Right lobe of liver (tissue), 6 donors: ENCODE data around the gene SF1. TPM values are rescaled to one million over a fixed set of nuclear protein-coding genes. Genes with fewer than 3 reads are reported as not detected.

Experiments used
- ATAC-seq, 4 donors: fragments of 200-7000 bp; cut with Tn5 transposase; one replicate each; pipeline ENCODE4 v1.9.1; 2020; ENCODE audit warnings: mild to moderate bottlenecking in 4 of 4, moderate library complexity in 4 of 4
- DNase-seq, 3 donors: peaks; one replicate each; pipeline ENCODE4 v3.0.0-alpha.2; 2020
- H3K27ac ChIP-seq, 3 donors: fragments of 200-600 bp; one replicate each; pipeline ENCODE4 v1.8.0; 2022
- H3K27me3 ChIP-seq, 2 donors: fragments of 200-600 bp; one replicate each; pipeline ENCODE4 v1.8.0; 2022
- H3K36me3 ChIP-seq, 4 donors: fragments of 200-600 bp; sonication (generic) in 1 of 4; one replicate each; pipeline versions ENCODE4 v1.5.1 to v1.8.0; 2017 to 2022; ENCODE audit warnings: control low read depth in 1 of 4
- H3K4me1 ChIP-seq, 4 donors: fragments of 200-600 bp; sonication (generic) in 1 of 4; one replicate each; pipeline versions ENCODE4 v1.5.1 to v1.8.0; 2017 to 2022; ENCODE audit warnings: control low read depth in 1 of 4
- H3K4me3 ChIP-seq, 3 donors: fragments of 200-600 bp; one replicate each; pipeline ENCODE4 v1.8.0; 2022
- H3K9me3 ChIP-seq, 4 donors: fragments of 200-600 bp; sonication (generic) in 1 of 4; one replicate each; pipeline versions ENCODE4 v1.5.1 to v1.8.0; 2017 to 2022; ENCODE audit warnings: control low read depth in 1 of 4
- POLR2A ChIP-seq: fragments of 450-650 bp; IDR thresholded peaks from one replicate; pipeline ENCODE4 v1.6.1; 2017; ENCODE audit warnings: antibody characterized with exemption, mild to moderate bottlenecking
- WGBS: methylation state at CpG from one replicate; pipeline ENCODE4 v1.1.6; 2018; ENCODE audit warnings: low coverage, low lambda C conversion rate; ENCODE audit not compliant: insufficient coverage; ENCODE audit errors: missing lambda C conversion rate; 5-methylcytosine and 5-hydroxymethylcytosine counted together
- intact Hi-C, 2 donors: fragments of 100-400 bp; cut with DNase I; formaldehyde crosslinking; loops; one replicate each; pipeline versions ENCODE4 v1.11.2 to v1.14.1; 2022
- total RNA-seq, 6 experiments: library from RNA; depleted of rRNA in 2 of 6; stranded (reverse); fragments of >200 nt in 2 of 6; fragmentation: NEBNext Ultra II Directional in 3 of 6; extraction: Animal tissue kit (Norgen Biotek cat#: 25700) in 3 of 6; gene quantifications; one replicate each; pipeline versions ENCODE4 v1.1.0 to v1.2.4, GENCODE V29; 2016 to 2023
- TF ChIP-seq, protein P1 (sequence below), 4 donors: fragments of 200-600 bp in 3 of 4; fragments of 450-650 bp in 1 of 4; IDR thresholded peaks; one replicate each; pipeline versions ENCODE4 v1.5.1 to v1.8.0; 2016 to 2022; ENCODE audit warnings: antibody characterized with exemption in 4 of 4, mild to moderate bottlenecking in 2 of 4
- donor health status: DM: no; HTN: yes; CAD: no.
- donor health status: DM: no; HTN: no; CAD: no.
- donor health status: DM: no; HTN: no; CAD: no.
- donor health status: DM: no; HTN: yes; CAD: no.
- donor health status: DM: no; HTN: yes; CAD: no.

Gene SF1
- total RNA-seq, 6 experiments from 2014 or later = 92.7 to 164 (median 141) TPM

DNA sequence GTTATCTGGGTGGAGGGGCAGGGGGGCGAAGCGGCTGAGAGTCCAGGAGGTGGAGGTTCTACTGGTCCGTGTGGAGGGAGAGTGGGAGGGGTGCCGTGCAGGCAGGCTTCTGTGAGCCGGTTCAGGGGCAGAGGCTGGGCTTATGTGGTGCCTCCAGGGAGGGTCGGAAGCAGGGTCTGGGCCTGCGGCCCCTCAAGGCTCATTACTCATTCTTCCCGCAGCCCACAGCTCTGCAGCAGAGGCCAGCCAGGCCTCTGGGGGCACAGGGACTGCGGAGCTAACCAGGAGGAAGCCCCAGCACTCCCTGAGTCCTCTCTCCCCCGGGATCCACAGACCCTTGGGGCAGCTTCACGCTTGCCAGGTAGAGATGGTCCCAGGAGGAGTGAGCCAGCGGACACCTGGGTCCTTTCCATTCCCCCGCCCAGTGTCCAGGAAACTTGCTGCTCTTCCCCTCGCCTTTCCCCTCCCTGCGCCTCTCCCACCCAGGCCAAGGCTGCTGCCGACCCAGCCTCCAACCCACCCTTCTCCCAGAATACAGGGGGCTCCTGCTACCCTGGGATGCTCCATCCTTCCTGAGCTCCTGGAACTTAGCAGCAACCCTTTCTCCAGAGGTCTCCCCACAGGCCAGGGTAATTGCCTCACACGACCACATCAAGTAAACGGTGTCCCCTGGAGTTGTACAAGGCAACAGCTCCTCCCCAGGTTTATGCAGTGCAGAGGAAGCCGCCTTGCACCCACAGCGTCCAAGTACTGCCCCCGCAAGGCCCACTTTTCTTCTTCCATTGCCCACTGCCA is 61.7 kb downstream of the SF1 start:
- H3K27ac ChIP-seq = no peak overlapping the region
- TF ChIP-seq, protein P1, sequence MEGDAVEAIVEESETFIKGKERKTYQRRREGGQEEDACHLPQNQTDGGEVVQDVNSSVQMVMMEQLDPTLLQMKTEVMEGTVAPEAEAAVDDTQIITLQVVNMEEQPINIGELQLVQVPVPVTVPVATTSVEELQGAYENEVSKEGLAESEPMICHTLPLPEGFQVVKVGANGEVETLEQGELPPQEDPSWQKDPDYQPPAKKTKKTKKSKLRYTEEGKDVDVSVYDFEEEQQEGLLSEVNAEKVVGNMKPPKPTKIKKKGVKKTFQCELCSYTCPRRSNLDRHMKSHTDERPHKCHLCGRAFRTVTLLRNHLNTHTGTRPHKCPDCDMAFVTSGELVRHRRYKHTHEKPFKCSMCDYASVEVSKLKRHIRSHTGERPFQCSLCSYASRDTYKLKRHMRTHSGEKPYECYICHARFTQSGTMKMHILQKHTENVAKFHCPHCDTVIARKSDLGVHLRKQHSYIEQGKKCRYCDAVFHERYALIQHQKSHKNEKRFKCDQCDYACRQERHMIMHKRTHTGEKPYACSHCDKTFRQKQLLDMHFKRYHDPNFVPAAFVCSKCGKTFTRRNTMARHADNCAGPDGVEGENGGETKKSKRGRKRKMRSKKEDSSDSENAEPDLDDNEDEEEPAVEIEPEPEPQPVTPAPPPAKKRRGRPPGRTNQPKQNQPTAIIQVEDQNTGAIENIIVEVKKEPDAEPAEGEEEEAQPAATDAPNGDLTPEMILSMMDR (IDR thresholded peaks at IDR 0.05) = no peak
- no peak for TF ChIP-seq POLR2A
- H3K36me3 ChIP-seq = no peaks in the 10 kb centered on the region
- no peaks in the 10 kb centered on the region for H3K4me1 ChIP-seq
- peaks cover 4% of the 10 kb centered on the region in 2 donors for H3K27me3 ChIP-seq
- H3K4me3 ChIP-seq = no peak overlapping the region
- WGBS = 49% methylated on average over 8 of the region's 21 CpGs
- no peaks in the 10 kb centered on the region for H3K9me3 ChIP-seq
- intact Hi-C loops = no loop called here
- ATAC-seq (no peak), DNase-seq (no peak)

DNA sequence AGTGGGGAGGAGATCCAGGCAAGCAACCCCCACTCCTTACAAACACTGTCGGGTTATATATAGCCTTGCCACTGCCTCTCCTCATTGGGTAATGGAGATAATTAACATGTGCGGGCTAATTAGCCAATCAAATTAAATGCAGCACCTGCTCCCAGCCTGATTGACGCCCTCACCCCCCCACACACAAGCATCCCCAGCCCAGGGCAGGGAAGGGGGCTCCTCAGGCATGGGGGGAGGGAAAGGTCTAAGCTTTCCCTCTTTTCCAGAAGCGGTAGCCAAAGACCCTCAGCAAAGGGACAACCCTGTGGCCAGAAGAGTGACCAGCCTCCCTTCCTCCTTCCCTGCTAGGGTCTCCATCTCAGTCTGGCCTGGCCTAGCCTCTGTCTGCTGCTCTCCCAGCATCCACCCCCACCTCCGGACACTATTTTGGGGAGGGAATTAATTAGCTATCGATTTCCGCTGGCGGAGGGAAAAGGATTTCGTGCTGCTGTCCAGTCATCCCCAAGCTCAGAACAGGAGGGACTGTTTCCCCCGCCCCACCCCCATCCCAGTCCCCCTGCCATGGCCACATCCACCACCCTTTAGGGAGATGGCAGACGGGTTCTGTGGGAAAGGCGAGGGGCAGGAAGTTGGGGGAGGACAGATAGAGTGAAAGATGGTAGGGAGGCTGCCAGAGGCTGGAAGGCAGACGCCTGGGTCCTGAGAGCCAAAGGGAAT is 62.4 kb downstream of the SF1 start:
- no peaks in the 10 kb centered on the region for H3K4me1 ChIP-seq
- H3K4me3 ChIP-seq = no peak overlapping the region
- no peak overlapping the region for H3K27ac ChIP-seq
- TF ChIP-seq POLR2A = no peak
- TF ChIP-seq, protein P1 (IDR thresholded peaks at IDR 0.05) = no peak
- intact Hi-C loops = no loop called here
- WGBS = 38% methylated on average over 11 of the region's 13 CpGs
- ATAC-seq (no peak), DNase-seq (no peak)
- no peaks in the 10 kb centered on the region for H3K9me3 ChIP-seq
- H3K27me3 ChIP-seq = peaks cover 6 to 7% of the 10 kb centered on the region in 2 donors
- H3K36me3 ChIP-seq = no peaks in the 10 kb centered on the region

DNA sequence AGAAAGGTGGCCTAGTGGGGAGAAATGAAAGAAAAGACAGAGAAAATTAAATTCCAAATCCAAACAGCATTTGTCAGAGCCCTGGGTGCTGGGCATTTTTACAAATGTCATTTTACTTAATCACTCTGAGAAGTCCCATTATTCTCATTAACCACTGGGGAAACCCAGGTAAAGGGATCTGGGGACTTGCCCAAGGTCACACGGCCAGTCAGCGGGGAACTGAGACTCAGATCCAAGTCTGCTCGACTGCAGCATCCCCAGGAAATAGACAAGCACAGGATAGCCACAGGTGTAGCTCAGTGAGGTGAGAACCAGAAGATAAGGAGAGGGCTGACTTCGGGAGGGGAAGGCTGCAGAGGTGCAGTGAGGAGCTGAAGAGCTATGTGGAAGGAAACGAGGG is 63.2 kb downstream of the SF1 start:
- intact Hi-C loops = no loop called here
- DNase-seq = no peak
- Histone ChIP-seq H3K36me3 (no peaks in the 10 kb centered on the region), H3K27ac (no peak overlapping the region), H3K9me3 (no peaks in the 10 kb centered on the region), H3K4me3 (no peak overlapping the region), H3K4me1 (no peaks in the 10 kb centered on the region), H3K27me3 (peaks cover 6 to 8% of the 10 kb centered on the region in 2 donors)
- no peak for ATAC-seq
- WGBS = 28% methylated on average over 5 of the region's 5 CpGs
- TF ChIP-seq POLR2A = no peak
- TF ChIP-seq, protein P1 (IDR thresholded peaks at IDR 0.05) = no peak

DNA sequence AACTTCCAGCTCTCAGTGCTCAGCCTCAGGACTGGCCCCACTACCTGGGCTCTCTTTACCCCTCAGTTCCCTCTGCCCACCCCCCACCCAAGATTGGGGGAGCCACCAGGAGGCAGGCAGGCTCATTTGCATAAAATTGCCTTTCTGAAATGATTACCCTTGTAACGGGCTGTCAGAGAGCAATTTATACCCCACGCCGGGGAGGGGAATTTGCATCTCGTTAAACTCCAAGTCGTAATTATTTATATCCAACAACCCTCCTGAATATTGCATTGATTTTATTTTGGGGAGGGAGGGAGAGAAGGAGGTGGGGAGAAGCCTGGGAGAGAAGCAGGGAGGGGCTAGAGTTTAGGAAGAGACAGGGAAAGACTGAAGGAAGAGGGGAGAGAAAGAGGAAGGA is 63.7 kb downstream of the SF1 start:
- TF ChIP-seq, protein P1 (IDR thresholded peaks at IDR 0.05) = no peak
- no peak for TF ChIP-seq POLR2A
- DNase-seq (no peak), ATAC-seq (no peak)
- intact Hi-C loops = no loop called here
- H3K4me1 ChIP-seq = no peaks in the 10 kb centered on the region
- H3K27ac ChIP-seq = no peak overlapping the region
- no peak overlapping the region for H3K4me3 ChIP-seq
- H3K9me3 ChIP-seq = no peaks in the 10 kb centered on the region
- peaks cover 6 to 8% of the 10 kb centered on the region in 2 donors for H3K27me3 ChIP-seq
- WGBS = 45% methylated on average over 5 of the region's 5 CpGs
- no peaks in the 10 kb centered on the region for H3K36me3 ChIP-seq

Other genes with a start within 250 kb of the SF1 start
- 1 to 10 TPM in 2 of 6 experiments, under 1 TPM in 2, not detected in 2; 0.11 to 3.9 (median 0.65) TPM for gene SLC22A11, start 222.6 kb downstream of the SF1 start, total RNA-seq
- gene SLC22A12, start 187.3 kb downstream of the SF1 start, total RNA-seq = under 1 TPM in 3 of 6 experiments, not detected in 3; 0.22 to 0.80 (median 0.74) TPM
- 1 to 10 TPM; 1.6 to 7.7 (median 2.3) TPM for gene NRXN2, start 55.3 kb downstream of the SF1 start, total RNA-seq
- gene RASGRP2, start 34.4 kb downstream of the SF1 start, total RNA-seq = 1 to 10 TPM; 1.6 to 8.1 (median 3.2) TPM
- 1 to 10 TPM in 1 of 6 experiments, under 1 TPM in 5; 0.24 to 1.4 (median 0.47) TPM for gene PYGM, start 18.6 kb downstream of the SF1 start, total RNA-seq
- 10 to 100 TPM in 1 of 6 experiments, 1 to 10 TPM in 5; 3.4 to 14.7 (median 4.8) TPM for gene MAP4K2, start 24.7 kb upstream of the SF1 start, total RNA-seq
- 10 to 100 TPM; 13.1 to 21.5 (median 17.0) TPM for gene MEN1, start 32.0 kb upstream of the SF1 start, total RNA-seq
- gene CDC42BPG, start 66.1 kb upstream of the SF1 start, total RNA-seq = 1 to 10 TPM in 1 of 6 experiments, under 1 TPM in 5; 0.63 to 1.1 (median 0.99) TPM
- 10 to 100 TPM; 18.8 to 36.1 (median 26.3) TPM for gene EHD1, start 100.1 kb upstream of the SF1 start, total RNA-seq
- 10 to 100 TPM; 26.4 to 42.9 (median 32.2) TPM for gene ATG2A, start 138.7 kb upstream of the SF1 start, total RNA-seq
- 10 to 100 TPM in 1 of 6 experiments, 1 to 10 TPM in 5; 6.8 to 12.6 (median 8.9) TPM for gene PPP2R5B, start 146.1 kb upstream of the SF1 start, total RNA-seq
- gene GPHA2, start 157.4 kb upstream of the SF1 start, total RNA-seq = under 1 TPM in 1 of 6 experiments, not detected in 5; 0.46 TPM
- gene MAJIN, start 193.6 kb upstream of the SF1 start, total RNA-seq = under 1 TPM in 2 of 6 experiments, not detected in 4; 0.33 to 0.86 TPM
- 1 to 10 TPM; 1.9 to 2.5 (median 2.3) TPM for gene BATF2, start 218.4 kb upstream of the SF1 start, total RNA-seq
- gene ARL2, start 235.6 kb upstream of the SF1 start, total RNA-seq = 10 to 100 TPM in 3 of 6 experiments, 1 to 10 TPM in 3; 7.3 to 26.2 (median 10.0) TPM
- 10 to 100 TPM in 1 of 6 experiments, 1 to 10 TPM in 5; 6.4 to 10.3 (median 8.7) TPM for gene SNX15, start 248.9 kb upstream of the SF1 start, total RNA-seq